GM10266 (cell line): ENCODE measurements around the gene TMEM109.

Source experiments
- DNase-seq: peaks from one replicate; pipeline ENCODE4 v3.0.0; 2012; ENCODE audit errors: extremely low spot score
- CTCF ChIP-seq: IDR thresholded peaks from 2 replicates; pipeline ENCODE4 v1.5.1; 2012; ENCODE audit warnings: mild to moderate bottlenecking, low read depth; ENCODE audit not compliant: control insufficient read depth, insufficient read depth; ENCODE audit errors: missing control alignments

The TMEM109 gene

GRCh38 chr11:60874421-60875365, 39.3 kb upstream of the TMEM109 start:
- DNase-seq: no peak
- TF ChIP-seq CTCF: no peak

GRCh38 chr11:60875366-60876167, 38.4 kb upstream of the TMEM109 start:
- TF ChIP-seq CTCF: no peak
- no peak for DNase-seq

GRCh38 chr11:60876168-60876485, 37.8 kb upstream of the TMEM109 start:
- TF ChIP-seq CTCF: no peak
- no peak for DNase-seq

GRCh38 chr11:60878245-60879101, 35.5 kb upstream of the TMEM109 start:
- no peak for TF ChIP-seq CTCF
- no peak for DNase-seq

GRCh38 chr11:60879104-60879503, 34.9 kb upstream of the TMEM109 start:
- TF ChIP-seq CTCF: no peak
- DNase-seq: no peak

- no peak for DNase-seq
Observed at GRCh38 chr11:60879971-60880588, 33.9 kb upstream of the TMEM109 start.

More at GRCh38 chr11:60879971-60880588, 33.9 kb upstream of the TMEM109 start:
- TF ChIP-seq CTCF: no peak
